SK-N-SH (cell line): ENCODE results near the gene RIC8B.

Experiments
- RXRA ChIP-seq: IDR thresholded peaks from 2 replicates; pipeline ENCODE4 v1.4.0; 2012; ENCODE audit warnings: low read depth, mild to moderate bottlenecking, borderline replicate concordance
- TF ChIP-seq, protein P1 (sequence below): fragments of 200-600 bp; sonication (generic); IDR thresholded peaks from 2 replicates; pipeline ENCODE4 v1.6.1; 2017; ENCODE audit warnings: antibody characterized with exemption, mild to moderate bottlenecking, moderate library complexity

DNA sequence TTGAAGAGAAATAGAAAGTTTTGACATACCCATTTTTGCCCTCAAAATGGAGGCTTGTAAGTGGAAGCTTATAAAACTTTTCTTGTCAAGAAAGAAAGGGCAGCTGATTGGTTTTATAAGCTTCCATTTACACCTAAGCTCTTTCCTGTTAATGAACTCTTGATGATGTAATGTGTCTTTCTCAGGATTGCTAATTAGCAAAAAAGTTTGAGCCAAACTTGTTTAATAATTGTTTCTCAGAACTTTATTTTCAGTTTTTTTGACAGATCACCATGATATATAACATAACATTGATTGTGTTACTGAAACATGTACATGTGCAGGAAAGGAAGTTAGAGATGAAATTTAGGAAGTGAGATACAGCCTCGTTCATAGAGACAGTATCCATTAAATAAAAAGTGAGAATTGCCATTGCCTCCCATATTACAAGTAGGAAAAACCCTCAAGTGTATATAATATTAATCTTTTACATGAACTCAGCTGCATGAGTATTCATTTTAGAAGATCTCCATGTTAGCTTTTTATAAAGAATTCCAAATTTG, 26.8 kb downstream of the RIC8B start:
- no peak for TF ChIP-seq RXRA
- TF ChIP-seq, protein P1, sequence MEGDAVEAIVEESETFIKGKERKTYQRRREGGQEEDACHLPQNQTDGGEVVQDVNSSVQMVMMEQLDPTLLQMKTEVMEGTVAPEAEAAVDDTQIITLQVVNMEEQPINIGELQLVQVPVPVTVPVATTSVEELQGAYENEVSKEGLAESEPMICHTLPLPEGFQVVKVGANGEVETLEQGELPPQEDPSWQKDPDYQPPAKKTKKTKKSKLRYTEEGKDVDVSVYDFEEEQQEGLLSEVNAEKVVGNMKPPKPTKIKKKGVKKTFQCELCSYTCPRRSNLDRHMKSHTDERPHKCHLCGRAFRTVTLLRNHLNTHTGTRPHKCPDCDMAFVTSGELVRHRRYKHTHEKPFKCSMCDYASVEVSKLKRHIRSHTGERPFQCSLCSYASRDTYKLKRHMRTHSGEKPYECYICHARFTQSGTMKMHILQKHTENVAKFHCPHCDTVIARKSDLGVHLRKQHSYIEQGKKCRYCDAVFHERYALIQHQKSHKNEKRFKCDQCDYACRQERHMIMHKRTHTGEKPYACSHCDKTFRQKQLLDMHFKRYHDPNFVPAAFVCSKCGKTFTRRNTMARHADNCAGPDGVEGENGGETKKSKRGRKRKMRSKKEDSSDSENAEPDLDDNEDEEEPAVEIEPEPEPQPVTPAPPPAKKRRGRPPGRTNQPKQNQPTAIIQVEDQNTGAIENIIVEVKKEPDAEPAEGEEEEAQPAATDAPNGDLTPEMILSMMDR, result no peak
